Measurements from ENCODE around the gene CYGB. TPM values are rescaled to one million over a fixed set of nuclear protein-coding genes. Genes with fewer than 3 reads are reported as not detected.
A peak's percentile ranks its signal among the peaks of the same experiment; 100 is the strongest.

Gene CYGB
- total and polyA plus RNA-seq, 2 of the 13 experiments (the other 11 are each of a cell fraction or from before 2014, with no cell fraction given), result 18.9 to 27.1 TPM

GRCh38 chr17:76529224-76530094 lies 8.1 kb downstream of the CYGB start (continued):
- TF ChIP-seq, protein P1, sequence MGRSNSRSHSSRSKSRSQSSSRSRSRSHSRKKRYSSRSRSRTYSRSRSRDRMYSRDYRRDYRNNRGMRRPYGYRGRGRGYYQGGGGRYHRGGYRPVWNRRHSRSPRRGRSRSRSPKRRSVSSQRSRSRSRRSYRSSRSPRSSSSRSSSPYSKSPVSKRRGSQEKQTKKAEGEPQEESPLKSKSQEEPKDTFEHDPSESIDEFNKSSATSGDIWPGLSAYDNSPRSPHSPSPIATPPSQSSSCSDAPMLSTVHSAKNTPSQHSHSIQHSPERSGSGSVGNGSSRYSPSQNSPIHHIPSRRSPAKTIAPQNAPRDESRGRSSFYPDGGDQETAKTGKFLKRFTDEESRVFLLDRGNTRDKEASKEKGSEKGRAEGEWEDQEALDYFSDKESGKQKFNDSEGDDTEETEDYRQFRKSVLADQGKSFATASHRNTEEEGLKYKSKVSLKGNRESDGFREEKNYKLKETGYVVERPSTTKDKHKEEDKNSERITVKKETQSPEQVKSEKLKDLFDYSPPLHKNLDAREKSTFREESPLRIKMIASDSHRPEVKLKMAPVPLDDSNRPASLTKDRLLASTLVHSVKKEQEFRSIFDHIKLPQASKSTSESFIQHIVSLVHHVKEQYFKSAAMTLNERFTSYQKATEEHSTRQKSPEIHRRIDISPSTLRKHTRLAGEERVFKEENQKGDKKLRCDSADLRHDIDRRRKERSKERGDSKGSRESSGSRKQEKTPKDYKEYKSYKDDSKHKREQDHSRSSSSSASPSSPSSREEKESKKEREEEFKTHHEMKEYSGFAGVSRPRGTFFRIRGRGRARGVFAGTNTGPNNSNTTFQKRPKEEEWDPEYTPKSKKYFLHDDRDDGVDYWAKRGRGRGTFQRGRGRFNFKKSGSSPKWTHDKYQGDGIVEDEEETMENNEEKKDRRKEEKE (IDR thresholded peaks at IDR 0.05), result no peak
- TF ChIP-seq, protein P2, sequence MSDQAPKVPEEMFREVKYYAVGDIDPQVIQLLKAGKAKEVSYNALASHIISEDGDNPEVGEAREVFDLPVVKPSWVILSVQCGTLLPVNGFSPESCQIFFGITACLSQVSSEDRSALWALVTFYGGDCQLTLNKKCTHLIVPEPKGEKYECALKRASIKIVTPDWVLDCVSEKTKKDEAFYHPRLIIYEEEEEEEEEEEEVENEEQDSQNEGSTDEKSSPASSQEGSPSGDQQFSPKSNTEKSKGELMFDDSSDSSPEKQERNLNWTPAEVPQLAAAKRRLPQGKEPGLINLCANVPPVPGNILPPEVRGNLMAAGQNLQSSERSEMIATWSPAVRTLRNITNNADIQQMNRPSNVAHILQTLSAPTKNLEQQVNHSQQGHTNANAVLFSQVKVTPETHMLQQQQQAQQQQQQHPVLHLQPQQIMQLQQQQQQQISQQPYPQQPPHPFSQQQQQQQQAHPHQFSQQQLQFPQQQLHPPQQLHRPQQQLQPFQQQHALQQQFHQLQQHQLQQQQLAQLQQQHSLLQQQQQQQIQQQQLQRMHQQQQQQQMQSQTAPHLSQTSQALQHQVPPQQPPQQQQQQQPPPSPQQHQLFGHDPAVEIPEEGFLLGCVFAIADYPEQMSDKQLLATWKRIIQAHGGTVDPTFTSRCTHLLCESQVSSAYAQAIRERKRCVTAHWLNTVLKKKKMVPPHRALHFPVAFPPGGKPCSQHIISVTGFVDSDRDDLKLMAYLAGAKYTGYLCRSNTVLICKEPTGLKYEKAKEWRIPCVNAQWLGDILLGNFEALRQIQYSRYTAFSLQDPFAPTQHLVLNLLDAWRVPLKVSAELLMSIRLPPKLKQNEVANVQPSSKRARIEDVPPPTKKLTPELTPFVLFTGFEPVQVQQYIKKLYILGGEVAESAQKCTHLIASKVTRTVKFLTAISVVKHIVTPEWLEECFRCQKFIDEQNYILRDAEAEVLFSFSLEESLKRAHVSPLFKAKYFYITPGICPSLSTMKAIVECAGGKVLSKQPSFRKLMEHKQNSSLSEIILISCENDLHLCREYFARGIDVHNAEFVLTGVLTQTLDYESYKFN (CRISPR knock-in tag; conservative IDR thresholded peaks at IDR 0.05), result no peak; the same call in 1 of the 2 replicates
- TF ChIP-seq MTF1 (CRISPR knock-in tag; IDR thresholded peaks at IDR 0.05), result no peak
- TF ChIP-seq FOSL1 (CRISPR knock-in tag; IDR thresholded peaks at IDR 0.05; ENCODE audit: borderline replicate concordance), result no peak
- peak; percentile 56 for TF ChIP-seq SRSF1 (optimal IDR thresholded peaks at IDR 0.05; ENCODE audit: low read depth, low read length)
- TF ChIP-seq, protein P3, sequence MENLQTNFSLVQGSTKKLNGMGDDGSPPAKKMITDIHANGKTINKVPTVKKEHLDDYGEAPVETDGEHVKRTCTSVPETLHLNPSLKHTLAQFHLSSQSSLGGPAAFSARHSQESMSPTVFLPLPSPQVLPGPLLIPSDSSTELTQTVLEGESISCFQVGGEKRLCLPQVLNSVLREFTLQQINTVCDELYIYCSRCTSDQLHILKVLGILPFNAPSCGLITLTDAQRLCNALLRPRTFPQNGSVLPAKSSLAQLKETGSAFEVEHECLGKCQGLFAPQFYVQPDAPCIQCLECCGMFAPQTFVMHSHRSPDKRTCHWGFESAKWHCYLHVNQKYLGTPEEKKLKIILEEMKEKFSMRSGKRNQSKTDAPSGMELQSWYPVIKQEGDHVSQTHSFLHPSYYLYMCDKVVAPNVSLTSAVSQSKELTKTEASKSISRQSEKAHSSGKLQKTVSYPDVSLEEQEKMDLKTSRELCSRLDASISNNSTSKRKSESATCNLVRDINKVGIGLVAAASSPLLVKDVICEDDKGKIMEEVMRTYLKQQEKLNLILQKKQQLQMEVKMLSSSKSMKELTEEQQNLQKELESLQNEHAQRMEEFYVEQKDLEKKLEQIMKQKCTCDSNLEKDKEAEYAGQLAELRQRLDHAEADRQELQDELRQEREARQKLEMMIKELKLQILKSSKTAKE (CRISPR knock-in tag; IDR thresholded peaks at IDR 0.05; ENCODE audit: borderline replicate concordance), result peak; percentile 50; the same call in 1 of the 2 replicates
- TF ChIP-seq KIAA2018 (CRISPR knock-in tag; IDR thresholded peaks at IDR 0.05; ENCODE audit: borderline replicate concordance), result no peak
- TF ChIP-seq KAT7 (CRISPR knock-in tag; IDR thresholded peaks at IDR 0.05; ENCODE audit: borderline replicate concordance), result no peak
- TF ChIP-seq ZBTB42 (CRISPR knock-in tag; IDR thresholded peaks at IDR 0.05), result peak; percentile 100
- 0 out of 2 replicates have a peak, but pooled peaks have one; percentile 39 for TF ChIP-seq ZFP37 (CRISPR knock-in tag; IDR thresholded peaks at IDR 0.05; ENCODE audit: borderline replicate concordance)
